ENCODE data around the gene LRMDA.

DNA sequence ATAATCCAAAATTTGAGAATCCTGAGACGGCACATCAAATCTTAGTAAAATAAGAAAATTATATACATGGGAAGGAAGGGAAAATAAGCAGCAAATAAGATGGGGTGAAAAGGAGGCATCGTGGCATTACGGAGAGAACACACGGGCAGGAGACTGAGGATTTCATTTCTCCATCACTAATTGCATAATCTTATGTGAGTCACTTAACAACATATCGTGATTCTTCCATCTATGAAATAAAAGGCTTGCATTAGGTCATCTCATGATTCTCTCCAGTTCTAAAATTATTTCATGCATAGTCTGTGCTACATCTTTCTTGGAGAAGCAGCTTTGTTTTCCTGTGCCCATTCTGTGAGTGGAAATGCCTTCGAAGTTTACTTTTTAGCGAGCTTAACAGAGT, 288.7 kb downstream of the LRMDA start:
- no peak for TF ChIP-seq POLR2A (IDR thresholded peaks at IDR 0.05)
- TF ChIP-seq, protein P1, sequence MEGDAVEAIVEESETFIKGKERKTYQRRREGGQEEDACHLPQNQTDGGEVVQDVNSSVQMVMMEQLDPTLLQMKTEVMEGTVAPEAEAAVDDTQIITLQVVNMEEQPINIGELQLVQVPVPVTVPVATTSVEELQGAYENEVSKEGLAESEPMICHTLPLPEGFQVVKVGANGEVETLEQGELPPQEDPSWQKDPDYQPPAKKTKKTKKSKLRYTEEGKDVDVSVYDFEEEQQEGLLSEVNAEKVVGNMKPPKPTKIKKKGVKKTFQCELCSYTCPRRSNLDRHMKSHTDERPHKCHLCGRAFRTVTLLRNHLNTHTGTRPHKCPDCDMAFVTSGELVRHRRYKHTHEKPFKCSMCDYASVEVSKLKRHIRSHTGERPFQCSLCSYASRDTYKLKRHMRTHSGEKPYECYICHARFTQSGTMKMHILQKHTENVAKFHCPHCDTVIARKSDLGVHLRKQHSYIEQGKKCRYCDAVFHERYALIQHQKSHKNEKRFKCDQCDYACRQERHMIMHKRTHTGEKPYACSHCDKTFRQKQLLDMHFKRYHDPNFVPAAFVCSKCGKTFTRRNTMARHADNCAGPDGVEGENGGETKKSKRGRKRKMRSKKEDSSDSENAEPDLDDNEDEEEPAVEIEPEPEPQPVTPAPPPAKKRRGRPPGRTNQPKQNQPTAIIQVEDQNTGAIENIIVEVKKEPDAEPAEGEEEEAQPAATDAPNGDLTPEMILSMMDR (IDR thresholded peaks at IDR 0.05) = no peak
